ENCODE measurements around the gene VEPH1.

Gene VEPH1

GRCh38 chr3:157416347-157417087, 86.7 kb downstream of the VEPH1 start:
- TF ChIP-seq CTCF (IDR thresholded peaks at IDR 0.05; ENCODE audit: low read depth, low read length): no peak
- in situ Hi-C loops (cut with HindIII; ENCODE audit: low sequenced_read_pairs): no loop called here
- H3K4me3 ChIP-seq (ENCODE audit: low read depth, low read length): no peak overlapping the region
- no peak for DNase-seq (ENCODE audit: low read depth, low spot score)

- in situ Hi-C loops (cut with HindIII; ENCODE audit: low sequenced_read_pairs): no loop called here
- no peak for TF ChIP-seq CTCF (IDR thresholded peaks at IDR 0.05; ENCODE audit: low read depth, low read length)
Observed at GRCh38 chr3:157414861-157415260, 88.4 kb downstream of the VEPH1 start.

GRCh38 chr3:157412323-157412855, 90.8 kb downstream of the VEPH1 start:
- no peak for DNase-seq (ENCODE audit: low read depth, low spot score)
- no peak overlapping the region for H3K4me3 ChIP-seq (ENCODE audit: low read depth, low read length)
- in situ Hi-C loops (cut with HindIII; ENCODE audit: low sequenced_read_pairs): no loop called here
- TF ChIP-seq CTCF (IDR thresholded peaks at IDR 0.05; ENCODE audit: low read depth, low read length): no peak

More at GRCh38 chr3:157414861-157415260, 88.4 kb downstream of the VEPH1 start:
- H3K4me3 ChIP-seq (ENCODE audit: low read depth, low read length): no peak overlapping the region
- DNase-seq (ENCODE audit: low read depth, low spot score): no peak

DNA sequence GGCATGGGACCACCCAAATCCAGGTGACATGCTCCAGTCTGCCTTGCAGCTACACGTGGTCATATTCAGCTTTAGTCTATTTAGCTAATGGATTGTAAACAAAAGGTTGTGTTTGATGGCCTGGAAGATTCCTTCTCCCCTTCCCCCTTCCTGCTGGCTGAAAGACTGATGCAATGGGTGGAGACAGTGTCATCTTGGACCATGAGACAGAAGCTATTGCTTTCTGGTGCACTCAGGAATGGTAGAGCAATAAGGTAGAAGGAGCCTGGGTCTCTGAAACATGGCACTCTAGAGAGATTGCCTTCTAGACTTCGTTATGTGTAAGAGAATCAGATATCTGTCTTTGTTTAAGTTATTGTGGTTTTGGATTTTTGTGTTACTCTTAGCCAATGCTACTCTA, 92.3 kb downstream of the VEPH1 start:
- TF ChIP-seq CTCF (IDR thresholded peaks at IDR 0.05; ENCODE audit: low read depth, low read length): no peak
- H3K4me3 ChIP-seq (ENCODE audit: low read depth, low read length): no peak overlapping the region
- DNase-seq (ENCODE audit: low read depth, low spot score): no peak
- in situ Hi-C loops (cut with HindIII; ENCODE audit: low sequenced_read_pairs): no loop called here

GRCh38 chr3:157409516-157409915, 93.7 kb downstream of the VEPH1 start:
- no peak overlapping the region for H3K4me3 ChIP-seq (ENCODE audit: low read depth, low read length)
- in situ Hi-C loops (cut with HindIII; ENCODE audit: low sequenced_read_pairs): no loop called here
- no peak for TF ChIP-seq CTCF (IDR thresholded peaks at IDR 0.05; ENCODE audit: low read depth, low read length)
- no peak for DNase-seq (ENCODE audit: low read depth, low spot score)

GRCh38 chr3:157408499-157409149, 94.6 kb downstream of the VEPH1 start:
- H3K4me3 ChIP-seq (ENCODE audit: low read depth, low read length): no peak overlapping the region
- TF ChIP-seq CTCF (IDR thresholded peaks at IDR 0.05; ENCODE audit: low read depth, low read length): no peak
- in situ Hi-C loops (cut with HindIII; ENCODE audit: low sequenced_read_pairs): no loop called here
- DNase-seq (ENCODE audit: low read depth, low spot score): no peak

Data from astrocyte of the spinal cord (primary cell).